Osteoblast (primary cell): ENCODE data around the gene SERTAD1. TPM values are rescaled to one million over a fixed set of nuclear protein-coding genes. Genes with fewer than 3 reads are reported as not detected.
A peak's percentile ranks its signal among the peaks of the same experiment; 100 is the strongest.

Experiments used
- DNase-seq: peaks from one replicate; pipeline ENCODE4 v3.0.0; 2011; ENCODE audit warnings: low spot score, mixed read lengths; ENCODE audit not compliant: insufficient read length; ENCODE audit errors: missing footprints
- H2AFZ ChIP-seq: 2 replicates; pipeline ENCODE4 v1.6.0; 2011; ENCODE audit warnings: mild to moderate bottlenecking, low read length
- H3K27ac ChIP-seq: 2 replicates; pipeline ENCODE4 v1.5.1; 2011; ENCODE audit warnings: mild to moderate bottlenecking, low read depth, low read length, moderate library complexity
- H3K27me3 ChIP-seq: 2 replicates; pipeline ENCODE4 v1.6.0; 2012; ENCODE audit warnings: mild to moderate bottlenecking, control low read depth, inconsistent platforms, low read length, moderate library complexity; ENCODE audit not compliant: insufficient read depth
- H3K36me3 ChIP-seq: 2 replicates; pipeline ENCODE4 v1.5.1; 2011; ENCODE audit warnings: mild to moderate bottlenecking, low read length, control low read depth, moderate library complexity; ENCODE audit not compliant: insufficient read depth
- H3K4me1 ChIP-seq: 2 replicates; pipeline ENCODE4 v1.5.1; 2011; ENCODE audit warnings: mild to moderate bottlenecking, low read length, control low read depth, moderate library complexity; ENCODE audit not compliant: insufficient read depth
- H3K4me2 ChIP-seq: 2 replicates; pipeline ENCODE4 v1.6.0; 2011; ENCODE audit warnings: mild to moderate bottlenecking, low read length; ENCODE audit not compliant: insufficient read depth
- H3K4me3 ChIP-seq: fragments of 200-600 bp; sonication (generic); 3 replicates; pipeline ENCODE4 v1.5.1; 2012; ENCODE audit warnings: mild to moderate bottlenecking, low read length, inconsistent platforms; ENCODE audit not compliant: insufficient read depth
- H3K79me2 ChIP-seq: 2 replicates; pipeline ENCODE4 v1.6.0; 2012; ENCODE audit warnings: mild to moderate bottlenecking, low read length, control low read depth, inconsistent platforms; ENCODE audit not compliant: insufficient read depth
- H3K9me3 ChIP-seq: 2 replicates; pipeline ENCODE4 v1.5.1; 2011; ENCODE audit warnings: low read depth, low read length, control low read depth
- H4K20me1 ChIP-seq: 2 replicates; pipeline ENCODE4 v1.6.0; 2012; ENCODE audit warnings: mild to moderate bottlenecking, low read length, control low read depth; ENCODE audit not compliant: insufficient read depth
- CTCF ChIP-seq: IDR thresholded peaks from 2 replicates; pipeline ENCODE4 v1.5.1; 2011; ENCODE audit warnings: mild to moderate bottlenecking, low read depth, low read length, moderate library complexity; ENCODE audit errors: extremely low read depth
- total RNA-seq: library from RNA; depleted of rRNA; stranded (reverse); fragments of >200 nt; gene quantifications from 2 replicates; pipeline ENCODE4 v1.2.3, GENCODE V29; 2012

Gene SERTAD1
- total RNA-seq, 1 donor, result 15.2 TPM

GRCh38 chr19:40394816-40395210 is 31.0 kb downstream of the SERTAD1 start:
- peak; percentile 64 for DNase-seq
- no peak overlapping the region for H3K4me3 ChIP-seq
- no peaks in the 10 kb centered on the region for H3K4me1 ChIP-seq
- no peak overlapping the region for H3K4me2 ChIP-seq
- no peak overlapping the region for H3K27ac ChIP-seq
- no peaks in the 10 kb centered on the region for H3K79me2 ChIP-seq
- H3K36me3 ChIP-seq, result no peaks in the 10 kb centered on the region
- H3K27me3 ChIP-seq, result no peaks in the 10 kb centered on the region
- no peaks in the 10 kb centered on the region for H3K9me3 ChIP-seq
- H4K20me1 ChIP-seq, result no peaks in the 10 kb centered on the region
- no peak overlapping the region for H2AFZ ChIP-seq
- no peak for TF ChIP-seq CTCF

DNA sequence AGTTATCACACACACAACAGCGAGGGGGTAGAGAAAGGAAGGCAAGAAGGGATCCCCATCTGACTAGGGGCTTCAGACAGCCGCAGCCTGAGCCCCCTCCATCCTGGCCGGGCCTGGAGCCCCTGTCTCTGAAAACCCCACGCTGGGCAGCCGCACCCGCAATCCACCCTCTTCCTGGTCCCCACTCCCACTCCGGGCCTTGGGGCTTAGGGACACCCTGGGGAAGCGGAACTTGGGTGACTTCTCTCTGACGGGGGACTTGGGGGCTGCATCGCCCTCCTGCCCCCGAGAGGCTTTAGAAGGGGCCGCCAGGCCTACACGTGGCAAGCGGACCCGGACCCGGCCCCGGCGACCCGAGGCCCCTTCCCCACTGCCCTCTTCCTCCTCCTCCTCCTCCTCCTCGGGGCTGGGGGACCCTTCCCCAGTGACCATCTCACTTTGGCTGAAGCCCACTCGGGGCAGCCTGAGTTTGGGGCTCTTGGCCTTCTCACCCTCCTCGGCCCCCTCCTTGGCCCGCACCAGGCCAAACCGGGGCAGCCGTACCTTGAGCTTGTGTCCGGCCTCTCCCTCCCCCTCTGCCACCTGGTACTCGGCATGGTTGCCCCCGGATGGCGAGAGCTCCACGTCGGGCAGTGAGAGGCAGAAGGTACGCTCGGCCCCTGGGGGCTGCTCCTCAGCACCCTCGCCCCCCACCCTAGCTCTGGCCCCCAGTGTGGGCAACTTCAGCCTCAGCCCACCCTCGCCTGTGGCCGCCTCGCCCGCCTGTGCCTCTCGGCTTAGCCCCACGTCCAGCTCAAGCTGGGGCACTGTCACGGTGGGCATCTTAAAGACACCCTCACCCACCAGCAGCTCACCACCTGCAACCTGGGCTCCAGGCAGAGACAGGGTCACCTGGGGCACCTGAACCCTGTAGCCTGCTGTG is 31.6 kb downstream of the SERTAD1 start:
- Histone ChIP-seq H3K9me3 (no peaks in the 10 kb centered on the region), H2AFZ (no peak overlapping the region), H3K27ac (no peak overlapping the region), H3K4me2 (no peak overlapping the region), H3K36me3 (no peaks in the 10 kb centered on the region), H3K4me1 (no peaks in the 10 kb centered on the region), H3K79me2 (no peaks in the 10 kb centered on the region), H4K20me1 (no peaks in the 10 kb centered on the region), H3K4me3 (no peak overlapping the region), H3K27me3 (no peaks in the 10 kb centered on the region)
- peak; percentile 62 for DNase-seq
- no peak for TF ChIP-seq CTCF

DNA sequence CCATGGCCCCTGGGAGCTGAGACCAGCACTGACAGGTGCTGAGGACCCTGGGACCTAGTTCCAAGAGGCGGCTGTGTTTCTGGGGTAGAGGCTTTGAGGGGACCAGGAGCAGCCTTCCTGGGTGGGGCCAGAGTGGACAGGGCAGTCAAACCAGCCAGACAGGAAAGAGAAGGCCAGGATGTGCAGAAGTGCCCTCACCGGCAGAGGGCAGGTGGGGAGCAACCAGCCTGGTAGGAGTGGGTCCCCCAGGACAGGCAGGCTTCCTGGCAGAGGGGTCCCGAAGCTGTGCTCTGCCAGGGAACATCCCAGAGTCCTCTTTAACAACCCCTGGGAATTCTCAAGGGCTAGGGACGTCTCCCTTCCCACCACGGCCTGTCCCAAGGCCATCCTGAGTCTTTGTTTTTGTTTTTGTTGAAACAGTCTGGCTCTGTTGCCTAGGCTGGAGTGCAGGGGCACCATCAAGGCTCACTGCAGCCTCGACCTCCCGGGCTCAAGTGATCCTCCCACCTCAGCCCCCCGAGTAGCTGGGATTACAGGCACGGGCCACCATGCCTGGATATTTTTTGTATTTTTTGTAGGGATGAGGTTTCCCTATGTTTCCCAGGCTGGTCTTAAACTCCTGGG is 32.8 kb downstream of the SERTAD1 start:
- H3K9me3 ChIP-seq, result no peaks in the 10 kb centered on the region
- no peaks in the 10 kb centered on the region for H3K27me3 ChIP-seq
- H3K27ac ChIP-seq, result no peak overlapping the region
- H3K36me3 ChIP-seq, result no peaks in the 10 kb centered on the region
- no peaks in the 10 kb centered on the region for H3K79me2 ChIP-seq
- H3K4me2 ChIP-seq, result no peak overlapping the region
- DNase-seq, result peak; percentile 88
- no peak overlapping the region for H2AFZ ChIP-seq
- TF ChIP-seq CTCF, result peak; percentile 34
- H3K4me1 ChIP-seq, result no peaks in the 10 kb centered on the region
- H3K4me3 ChIP-seq, result no peak overlapping the region
- H4K20me1 ChIP-seq, result no peaks in the 10 kb centered on the region

- H3K36me3 ChIP-seq, result no peaks in the 10 kb centered on the region
- no peak overlapping the region for H3K27ac ChIP-seq
- no peaks in the 10 kb centered on the region for H3K79me2 ChIP-seq
- peak; percentile 59 for DNase-seq
- H3K4me2 ChIP-seq, result no peak overlapping the region
- H4K20me1 ChIP-seq, result no peaks in the 10 kb centered on the region
- no peak overlapping the region for H3K4me3 ChIP-seq
- H3K9me3 ChIP-seq, result no peaks in the 10 kb centered on the region
- H3K27me3 ChIP-seq, result no peaks in the 10 kb centered on the region
- H3K4me1 ChIP-seq, result no peaks in the 10 kb centered on the region
- no peak for TF ChIP-seq CTCF
- H2AFZ ChIP-seq, result no peak overlapping the region
Observed at GRCh38 chr19:40392123-40392522, 33.7 kb downstream of the SERTAD1 start.
